Activated CD4-positive, alpha-beta T cell treated with anti-CD3 and anti-CD28 coated beads for 4 hours (primary cell): ENCODE measurements around the gene PRPH2.
"Not testable (repeated sequence)": the region's sequence is repeated elsewhere in the genome, so short reads cannot be mapped to it uniquely, and the experiment has no call there.

ENCODE experiments used
- DNase-seq, 2 donors: peaks; one replicate each; pipeline ENCODE4 v3.0.0-alpha.2; 2020

PRPH2 gene

GRCh38 chr6:42696526-42697267, 25.7 kb downstream of the PRPH2 start:
- DNase-seq: no peak

GRCh38 chr6:42694586-42694985, 27.8 kb downstream of the PRPH2 start:
- no peak for DNase-seq

- DNase-seq: no peak
These were observed 28.6 kb downstream of the PRPH2 start for GRCh38 chr6:42693725-42694323.

- DNase-seq: no peak
These were observed 30.1 kb downstream of the PRPH2 start for GRCh38 chr6:42692137-42692911.

GRCh38 chr6:42690872-42691271, 31.5 kb downstream of the PRPH2 start:
- no peak for DNase-seq

- no peak for DNase-seq
These were observed 32.2 kb downstream of the PRPH2 start for GRCh38 chr6:42690151-42690702.

GRCh38 chr6:42689371-42689770, 33.0 kb downstream of the PRPH2 start:
- no peak for DNase-seq

- no peak for DNase-seq
These were observed 34.1 kb downstream of the PRPH2 start for GRCh38 chr6:42688281-42688680.

GRCh38 chr6:42679358-42679757, 43.0 kb downstream of the PRPH2 start:
- DNase-seq: no peak

GRCh38 chr6:42674780-42675179, 47.6 kb downstream of the PRPH2 start:
- no peak for DNase-seq

- not testable (repeated sequence) for DNase-seq
These were observed 48.0 kb downstream of the PRPH2 start for GRCh38 chr6:42674368-42674767.

- DNase-seq: no peak
These were observed 57.7 kb downstream of the PRPH2 start for GRCh38 chr6:42664718-42665117.

GRCh38 chr6:42661540-42662153, 60.8 kb downstream of the PRPH2 start:
- peak; percentile 81 to 89 for DNase-seq

GRCh38 chr6:42659806-42660205, 62.6 kb downstream of the PRPH2 start:
- no peak for DNase-seq

GRCh38 chr6:42653851-42654250, 68.5 kb downstream of the PRPH2 start:
- no peak for DNase-seq

GRCh38 chr6:42652024-42652746, 70.2 kb downstream of the PRPH2 start:
- no peak for DNase-seq
